Mucosa of gallbladder (tissue), 1 donor: ENCODE results near the gene CEACAM5. TPM values are rescaled to one million over a fixed set of nuclear protein-coding genes. Genes with fewer than 3 reads are reported as not detected.
"Not testable (repeated sequence)": the region's sequence is repeated elsewhere in the genome, so short reads cannot be mapped to it uniquely, and the experiment has no call there.

Source experiments
- DNase-seq: peaks from one replicate; pipeline ENCODE4 v3.0.0-alpha.2; 2020; ENCODE audit warnings: low spot score
- total RNA-seq: library from RNA; stranded (reverse); gene quantifications from one replicate; pipeline ENCODE4 v1.2.1, GENCODE V29; 2021
- donor health status: DM: no; HTN: no; CAD: no.

Gene CEACAM5
- total RNA-seq, 1 donor from 2014 or later: 1.2 TPM

- DNase-seq: no peak
Measured at GRCh38 chr19:41740415-41741243, 32.2 kb downstream of the CEACAM5 start.

- no peak for DNase-seq
Measured at GRCh38 chr19:41741244-41741554, 32.8 kb downstream of the CEACAM5 start.

GRCh38 chr19:41744850-41745249 is 36.4 kb downstream of the CEACAM5 start:
- DNase-seq: no peak

- DNase-seq: no peak
Measured at GRCh38 chr19:41745756-41746155, 37.3 kb downstream of the CEACAM5 start.

- DNase-seq: peak; percentile 44
Measured at GRCh38 chr19:41746593-41747227, 38.3 kb downstream of the CEACAM5 start.

- DNase-seq: no peak
Measured at GRCh38 chr19:41748012-41748411, 39.6 kb downstream of the CEACAM5 start.

GRCh38 chr19:41750248-41751134 is 42.1 kb downstream of the CEACAM5 start:
- DNase-seq: not testable (repeated sequence)

GRCh38 chr19:41753159-41753558 is 44.7 kb downstream of the CEACAM5 start:
- peak; percentile 45 for DNase-seq

- DNase-seq: peak; percentile 65
Measured at GRCh38 chr19:41753936-41754529, 45.6 kb downstream of the CEACAM5 start.

- DNase-seq: peak; percentile 51
Measured at GRCh38 chr19:41755328-41755913, 47.0 kb downstream of the CEACAM5 start, which contains the start of gene CEACAM6. Gene CEACAM6 (plus strand): TSS chr19:41755530. CDS start chr19:41755639, 109 bp downstream.

- no peak for DNase-seq
Measured at GRCh38 chr19:41758846-41759245, 50.4 kb downstream of the CEACAM5 start.

GRCh38 chr19:41767115-41767514 is 58.7 kb downstream of the CEACAM5 start:
- DNase-seq: no peak

- DNase-seq: not testable (repeated sequence)
Measured at GRCh38 chr19:41768105-41768504, 59.7 kb downstream of the CEACAM5 start.

- DNase-seq: no peak
Measured at GRCh38 chr19:41769608-41770007, 61.2 kb downstream of the CEACAM5 start.

- DNase-seq: no peak
Measured at GRCh38 chr19:41771410-41771809, 63.0 kb downstream of the CEACAM5 start.

GRCh38 chr19:41774515-41774980 is 66.1 kb downstream of the CEACAM5 start:
- peak; percentile 90 for DNase-seq

- DNase-seq: no peak
Measured at GRCh38 chr19:41776700-41777099, 68.3 kb downstream of the CEACAM5 start.
